HG03520 (cell line): ENCODE results near the gene ASCL2.
"Not testable (repeated sequence)": the region's sequence is repeated elsewhere in the genome, so short reads cannot be mapped to it uniquely, and the experiment has no call there.

Source experiments
- ATAC-seq: cut with Tn5 transposase; IDR thresholded peaks from one replicate; pipeline ENCODE4 v1.9.1; 2021; ENCODE audit warnings: mild to moderate bottlenecking, moderate library complexity; ENCODE audit not compliant: unreplicated experiment

The ASCL2 gene

DNA sequence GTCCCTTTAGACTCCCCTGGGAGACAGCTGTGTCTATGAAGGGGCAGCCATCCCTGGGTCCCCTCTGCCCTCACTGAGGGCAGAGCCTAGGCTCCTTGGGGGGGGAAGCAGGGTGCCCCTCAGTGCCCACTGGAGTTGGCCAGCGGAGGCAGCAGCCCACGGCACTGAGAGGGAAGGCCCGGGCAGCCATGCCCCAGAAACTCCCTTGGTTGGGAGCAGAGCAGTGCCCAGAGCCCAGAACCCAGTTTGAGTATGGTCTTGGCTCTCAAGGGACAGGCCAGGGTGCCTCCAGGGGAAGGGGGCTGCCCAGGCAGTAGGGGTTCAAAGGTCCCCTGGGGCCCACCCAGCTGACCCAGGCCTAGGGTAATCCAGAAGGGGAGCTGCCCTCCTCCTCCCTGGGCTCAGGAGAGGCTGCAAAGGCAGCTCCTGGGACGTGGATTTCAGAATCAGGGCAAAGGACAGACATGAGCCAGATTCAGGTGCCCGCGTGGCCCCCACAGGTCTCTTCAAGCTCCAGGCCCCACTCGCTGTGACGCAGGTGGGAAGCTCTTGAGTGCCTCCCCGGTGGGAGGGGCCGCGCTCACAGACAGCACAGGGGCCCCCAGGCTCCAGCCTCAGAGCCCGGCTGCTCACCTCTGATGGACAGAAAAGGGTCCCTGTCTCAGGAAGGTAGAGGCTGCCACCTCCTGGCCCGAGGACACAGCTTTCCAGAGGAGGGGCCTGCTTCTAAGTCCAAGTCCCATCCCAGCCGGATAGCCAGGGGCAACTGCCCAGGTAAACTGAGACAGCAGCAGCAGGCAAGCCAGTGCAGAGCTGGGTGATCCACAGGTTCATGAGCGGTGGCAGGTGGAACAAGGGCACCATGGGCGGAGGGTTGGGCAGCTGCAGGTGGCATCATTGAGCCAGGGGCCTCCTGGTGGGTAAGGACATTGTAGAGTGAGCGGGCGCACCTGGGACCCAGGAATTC, 28.7 kb upstream of the ASCL2 start:
- ATAC-seq = no peak

GRCh38 chr11:2298131-2298794, 27.9 kb upstream of the ASCL2 start:
- ATAC-seq = no peak

DNA sequence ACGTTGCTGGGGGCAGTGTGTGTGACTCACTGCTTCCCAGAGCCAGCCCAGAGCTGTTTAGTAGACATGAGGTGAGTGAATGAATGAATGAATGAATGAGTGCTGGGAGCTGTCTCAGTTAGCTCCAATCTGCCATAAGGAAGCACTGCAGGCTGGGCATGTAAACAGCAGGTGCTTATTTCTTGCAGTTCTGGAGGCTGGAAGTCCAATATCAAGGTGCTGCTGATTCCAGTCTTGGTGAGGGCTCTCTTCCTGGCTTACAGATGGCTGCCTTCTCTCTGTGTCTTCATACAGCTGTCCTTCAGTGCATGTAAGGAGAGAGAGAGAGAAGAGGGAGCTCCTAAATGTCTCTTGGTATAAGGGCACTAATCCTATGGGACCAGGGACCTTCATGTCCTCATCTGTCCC, 27.2 kb upstream of the ASCL2 start:
- no peak for ATAC-seq

DNA sequence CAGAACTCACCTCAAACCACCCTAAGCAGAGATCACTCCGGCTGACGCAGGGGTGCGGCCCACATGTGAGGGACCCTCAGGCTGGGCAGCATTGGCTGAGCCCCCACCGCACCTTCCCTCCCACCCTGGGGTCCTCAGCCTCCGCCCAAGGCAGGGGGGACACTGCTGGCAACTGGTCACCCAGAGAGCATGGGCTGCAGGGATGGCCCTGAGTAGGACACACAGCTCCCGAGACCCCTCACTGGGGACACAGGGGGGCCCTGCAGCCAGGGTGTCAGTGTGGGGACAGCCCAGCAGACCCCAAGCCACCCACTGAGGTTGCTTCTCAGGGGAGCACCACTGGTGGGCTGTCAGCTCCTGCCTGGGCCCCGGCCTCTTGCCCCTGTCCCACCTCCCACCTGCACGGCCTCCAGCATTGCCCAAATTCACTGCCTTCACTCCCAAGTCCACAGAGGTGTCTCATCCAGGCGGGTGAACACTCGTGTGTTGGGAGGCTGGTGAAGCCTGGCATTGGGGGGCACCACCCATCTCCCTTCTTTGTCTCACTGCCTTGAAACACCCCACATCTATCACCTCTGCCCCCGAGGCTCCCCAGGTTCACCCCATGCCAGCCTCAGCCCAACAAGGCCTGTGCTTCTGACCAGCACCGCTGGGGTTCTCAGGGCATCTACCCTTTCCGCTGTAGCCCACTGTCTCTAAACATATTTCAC, 26.7 kb upstream of the ASCL2 start:
- ATAC-seq = no peak

- ATAC-seq = no peak
These were observed 25.9 kb upstream of the ASCL2 start for GRCh38 chr11:2295971-2296912.

- no peak for ATAC-seq
These were observed 24.5 kb upstream of the ASCL2 start for GRCh38 chr11:2294926-2295290.

GRCh38 chr11:2293984-2294925, 23.9 kb upstream of the ASCL2 start:
- ATAC-seq = no peak

DNA sequence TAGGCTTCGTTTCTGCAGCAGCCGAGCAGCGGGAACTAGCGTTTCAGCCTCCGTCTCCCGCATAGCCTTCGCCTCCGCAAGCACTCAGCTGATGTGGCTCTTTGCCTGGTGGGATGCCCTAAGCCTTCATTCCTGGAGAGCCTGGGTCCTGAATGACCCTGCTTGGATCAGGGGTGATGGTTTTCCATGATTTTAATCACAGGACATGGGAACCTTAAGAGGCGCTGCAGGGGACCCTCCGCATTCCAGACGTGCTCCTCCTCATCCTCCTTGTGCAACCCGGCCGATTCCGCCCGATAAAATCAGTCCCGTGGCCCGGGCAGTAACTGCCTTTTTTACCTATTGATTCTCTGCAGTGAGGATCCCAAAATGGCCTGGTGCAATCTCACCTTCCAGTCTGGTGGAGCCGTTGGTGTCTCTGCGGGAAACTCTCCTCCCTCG, 23.2 kb upstream of the ASCL2 start:
- ATAC-seq = no peak

- no peak for ATAC-seq
These were observed 20.0 kb upstream of the ASCL2 start for GRCh38 chr11:2290351-2290841.

DNA sequence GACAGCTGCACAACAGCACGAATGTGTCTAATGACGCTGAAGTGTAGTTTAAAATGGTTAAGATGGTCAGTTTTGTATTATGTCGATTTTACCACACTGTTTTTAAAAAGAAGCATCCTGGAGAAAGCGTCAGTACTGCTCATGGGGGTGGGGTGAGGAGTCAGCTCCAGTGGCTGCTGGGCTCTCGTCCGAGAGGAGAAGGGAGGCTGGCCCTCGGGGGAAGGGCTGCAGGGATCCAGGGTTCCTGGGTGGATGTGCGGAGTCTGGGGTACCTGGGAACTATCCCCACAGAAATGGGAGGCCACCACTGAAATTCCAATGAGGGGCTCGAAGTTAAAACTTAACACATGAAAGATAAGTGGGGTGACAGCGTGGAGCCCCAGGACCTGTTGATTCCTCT, 19.5 kb upstream of the ASCL2 start:
- no peak for ATAC-seq

- ATAC-seq = no peak
These were observed 19.0 kb upstream of the ASCL2 start for GRCh38 chr11:2289350-2289749.

- no peak for ATAC-seq
These were observed 16.7 kb upstream of the ASCL2 start for GRCh38 chr11:2287091-2287490.

DNA sequence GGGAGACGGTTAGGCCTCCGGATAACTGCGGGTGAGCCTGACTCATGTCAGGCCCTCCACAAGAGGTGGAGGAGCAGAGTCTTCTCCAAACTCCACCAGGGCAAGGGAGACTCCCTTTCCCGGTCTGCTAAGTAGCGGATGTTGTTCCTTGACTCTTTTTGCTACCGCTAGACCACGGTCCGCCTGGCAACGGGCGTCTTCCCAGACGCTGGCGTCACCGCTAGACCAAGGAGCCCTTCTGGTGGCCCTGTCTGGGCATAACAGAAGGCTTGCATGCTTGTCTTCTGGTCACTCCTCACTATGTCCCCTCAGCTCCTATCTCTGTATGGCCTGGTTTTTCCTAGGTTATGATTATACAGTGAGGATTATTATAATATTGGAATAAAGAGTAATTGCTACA, 16.0 kb upstream of the ASCL2 start:
- ATAC-seq = not testable (repeated sequence)

GRCh38 chr11:2280208-2280607, 9.8 kb upstream of the ASCL2 start:
- no peak for ATAC-seq

- ATAC-seq = no peak
These were observed 7.6 kb upstream of the ASCL2 start for GRCh38 chr11:2277933-2278523.

DNA sequence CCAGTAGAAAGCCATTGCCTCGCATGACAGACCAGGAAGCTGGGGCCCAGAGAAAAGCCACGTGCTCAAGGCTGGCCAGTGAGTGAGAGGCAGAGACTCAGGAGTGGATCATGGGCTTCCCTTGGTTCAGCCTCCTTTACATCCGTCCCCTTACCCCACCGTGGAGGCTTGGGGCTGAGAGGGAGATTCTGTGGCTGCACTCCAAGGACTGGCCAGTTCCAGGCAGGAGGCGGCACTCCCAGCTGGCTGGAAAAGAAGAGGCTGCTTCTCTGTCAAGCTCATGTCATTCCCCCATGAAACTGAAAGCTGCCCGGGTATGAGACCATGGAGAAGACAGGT, 6.6 kb upstream of the ASCL2 start:
- no peak for ATAC-seq

DNA sequence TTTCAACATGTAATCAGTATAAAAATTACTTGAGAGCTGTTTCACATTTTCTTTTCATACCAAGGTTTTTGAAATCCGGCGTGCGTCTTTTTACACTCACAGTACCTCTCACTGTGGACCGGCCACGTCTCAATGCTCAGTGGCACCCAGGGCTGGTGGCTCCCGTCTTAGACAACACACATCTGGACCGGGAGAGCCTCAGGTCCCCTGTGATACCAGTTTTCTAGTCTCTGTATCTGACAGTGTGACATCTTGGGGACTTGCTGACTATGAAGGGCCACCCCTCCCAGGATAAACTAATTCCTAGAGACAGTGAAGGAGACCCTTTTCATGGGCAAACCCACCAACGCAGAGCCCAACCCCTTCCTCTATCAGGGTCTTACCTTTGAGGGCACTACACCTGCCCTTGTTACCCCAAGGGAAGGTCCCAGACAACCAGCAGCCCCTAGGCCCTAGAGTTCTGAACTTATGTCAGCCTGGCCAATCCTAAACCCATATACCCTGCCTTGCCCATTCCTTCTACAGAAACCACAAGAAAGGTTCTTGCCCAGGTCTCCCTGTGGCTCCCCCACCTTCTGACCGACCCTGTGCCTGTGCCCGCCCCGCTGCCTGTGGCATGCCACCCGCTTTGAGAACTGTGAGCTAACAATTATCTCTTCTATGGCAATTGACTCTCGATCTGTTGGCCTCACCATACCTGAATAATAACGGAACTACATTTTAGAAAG, 6.1 kb upstream of the ASCL2 start:
- ATAC-seq = no peak
